Neuron (in vitro differentiated cells): ENCODE data around the gene NHERF2.

Experiments
- H2AFZ ChIP-seq: one replicate; pipeline ENCODE4 v1.6.1; 2013; ENCODE audit warnings: low read depth, mild to moderate bottlenecking, inconsistent platforms, low read length, moderate library complexity
- H3K27me3 ChIP-seq: one replicate; pipeline ENCODE4 v1.6.1; 2013; ENCODE audit warnings: low read length; ENCODE audit not compliant: insufficient read depth
- H3K36me3 ChIP-seq: one replicate; pipeline ENCODE4 v1.6.1; 2013; ENCODE audit warnings: low read length; ENCODE audit not compliant: insufficient read depth
- H3K4me1 ChIP-seq: one replicate; pipeline ENCODE4 v1.6.1; 2013; ENCODE audit warnings: low read length; ENCODE audit not compliant: insufficient read depth
- H3K4me3 ChIP-seq: 2 replicates; pipeline ENCODE4 v1.5.1; 2013; ENCODE audit warnings: mild to moderate bottlenecking, low read length, moderate library complexity
- H3K9me3 ChIP-seq: one replicate; pipeline ENCODE4 v1.6.1; 2013; ENCODE audit warnings: low read length

NHERF2 gene

GRCh38 chr16:2048116-2048543 is 21.4 kb downstream of the NHERF2 start:
- Histone ChIP-seq H2AFZ (peak overlapping the region; percentile 89), H3K4me3 (peak overlapping the region; percentile 84), H3K27me3 (no peaks in the 10 kb centered on the region), H3K4me1 (peaks cover 15% of the 10 kb centered on the region), H3K9me3 (no peaks in the 10 kb centered on the region), H3K36me3 (peaks cover 23% of the 10 kb centered on the region)

- no peak overlapping the region for H2AFZ ChIP-seq
- H3K4me3 ChIP-seq = no peak overlapping the region
- no peaks in the 10 kb centered on the region for H3K9me3 ChIP-seq
- no peaks in the 10 kb centered on the region for H3K27me3 ChIP-seq
- H3K4me1 ChIP-seq = peaks cover 9% of the 10 kb centered on the region
- peaks cover 51% of the 10 kb centered on the region for H3K36me3 ChIP-seq
Measured at GRCh38 chr16:2053211-2053610, 26.5 kb downstream of the NHERF2 start.

GRCh38 chr16:2053897-2054296 is 27.2 kb downstream of the NHERF2 start:
- no peaks in the 10 kb centered on the region for H3K9me3 ChIP-seq
- peaks cover 53% of the 10 kb centered on the region for H3K36me3 ChIP-seq
- no peaks in the 10 kb centered on the region for H3K27me3 ChIP-seq
- peaks cover 2% of the 10 kb centered on the region for H3K4me1 ChIP-seq
- no peak overlapping the region for H2AFZ ChIP-seq
- H3K4me3 ChIP-seq = no peak overlapping the region

GRCh38 chr16:2054543-2055245 is 28.0 kb downstream of the NHERF2 start:
- no peaks in the 10 kb centered on the region for H3K4me1 ChIP-seq
- no peak overlapping the region for H3K4me3 ChIP-seq
- H3K36me3 ChIP-seq = peaks cover 53% of the 10 kb centered on the region
- no peak overlapping the region for H2AFZ ChIP-seq
- H3K27me3 ChIP-seq = no peaks in the 10 kb centered on the region
- no peaks in the 10 kb centered on the region for H3K9me3 ChIP-seq

- no peaks in the 10 kb centered on the region for H3K27me3 ChIP-seq
- H3K36me3 ChIP-seq = peaks cover 53% of the 10 kb centered on the region
- H3K9me3 ChIP-seq = no peaks in the 10 kb centered on the region
- H2AFZ ChIP-seq = no peak overlapping the region
- no peaks in the 10 kb centered on the region for H3K4me1 ChIP-seq
- no peak overlapping the region for H3K4me3 ChIP-seq
Measured at GRCh38 chr16:2056077-2056476, 29.4 kb downstream of the NHERF2 start.

- Histone ChIP-seq H3K9me3 (no peaks in the 10 kb centered on the region), H3K4me1 (no peaks in the 10 kb centered on the region), H3K36me3 (peaks cover 51% of the 10 kb centered on the region), H3K4me3 (no peak overlapping the region), H3K27me3 (no peaks in the 10 kb centered on the region), H2AFZ (no peak overlapping the region)
Measured at GRCh38 chr16:2056681-2057407, 30.1 kb downstream of the NHERF2 start.

- H3K9me3 ChIP-seq = no peaks in the 10 kb centered on the region
- H3K36me3 ChIP-seq = peaks cover 45% of the 10 kb centered on the region
- H2AFZ ChIP-seq = no peak overlapping the region
- no peak overlapping the region for H3K4me3 ChIP-seq
- H3K4me1 ChIP-seq = no peaks in the 10 kb centered on the region
- H3K27me3 ChIP-seq = no peaks in the 10 kb centered on the region
Measured at GRCh38 chr16:2057438-2057837, 30.7 kb downstream of the NHERF2 start.

GRCh38 chr16:2058420-2058819 is 31.7 kb downstream of the NHERF2 start:
- Histone ChIP-seq H3K36me3 (peaks cover 38% of the 10 kb centered on the region), H2AFZ (no peak overlapping the region), H3K4me3 (no peak overlapping the region), H3K27me3 (no peaks in the 10 kb centered on the region), H3K4me1 (no peaks in the 10 kb centered on the region), H3K9me3 (no peaks in the 10 kb centered on the region)

GRCh38 chr16:2058872-2059271 is 32.2 kb downstream of the NHERF2 start:
- H3K9me3 ChIP-seq = no peaks in the 10 kb centered on the region
- no peak overlapping the region for H3K4me3 ChIP-seq
- H3K36me3 ChIP-seq = peaks cover 35% of the 10 kb centered on the region

GRCh38 chr16:2060346-2060745 is 33.6 kb downstream of the NHERF2 start:
- no peaks in the 10 kb centered on the region for H3K4me1 ChIP-seq
- H3K9me3 ChIP-seq = no peaks in the 10 kb centered on the region
- no peaks in the 10 kb centered on the region for H3K27me3 ChIP-seq
- no peak overlapping the region for H3K4me3 ChIP-seq
- no peak overlapping the region for H2AFZ ChIP-seq
- H3K36me3 ChIP-seq = peaks cover 34% of the 10 kb centered on the region

More at GRCh38 chr16:2058872-2059271, 32.2 kb downstream of the NHERF2 start:
- Histone ChIP-seq H3K4me1 (no peaks in the 10 kb centered on the region), H3K27me3 (no peaks in the 10 kb centered on the region), H2AFZ (no peak overlapping the region)

GRCh38 chr16:2061023-2061422 is 34.3 kb downstream of the NHERF2 start:
- no peaks in the 10 kb centered on the region for H3K4me1 ChIP-seq
- peaks cover 41% of the 10 kb centered on the region for H3K36me3 ChIP-seq
- no peaks in the 10 kb centered on the region for H3K9me3 ChIP-seq
- H3K27me3 ChIP-seq = no peaks in the 10 kb centered on the region
- H2AFZ ChIP-seq = no peak overlapping the region
- H3K4me3 ChIP-seq = no peak overlapping the region

- Histone ChIP-seq H3K36me3 (peaks cover 44% of the 10 kb centered on the region), H3K4me1 (no peaks in the 10 kb centered on the region)
Measured at GRCh38 chr16:2061526-2061925, 34.8 kb downstream of the NHERF2 start.

GRCh38 chr16:2062801-2063200 is 36.1 kb downstream of the NHERF2 start:
- no peak overlapping the region for H3K4me3 ChIP-seq
- no peak overlapping the region for H2AFZ ChIP-seq
- H3K4me1 ChIP-seq = no peaks in the 10 kb centered on the region
- no peaks in the 10 kb centered on the region for H3K9me3 ChIP-seq
- H3K27me3 ChIP-seq = no peaks in the 10 kb centered on the region
- peaks cover 44% of the 10 kb centered on the region for H3K36me3 ChIP-seq

More at GRCh38 chr16:2061526-2061925, 34.8 kb downstream of the NHERF2 start:
- Histone ChIP-seq H2AFZ (no peak overlapping the region), H3K9me3 (no peaks in the 10 kb centered on the region), H3K4me3 (no peak overlapping the region), H3K27me3 (no peaks in the 10 kb centered on the region)
